ENCODE data around the gene BCAS4.

DNA sequence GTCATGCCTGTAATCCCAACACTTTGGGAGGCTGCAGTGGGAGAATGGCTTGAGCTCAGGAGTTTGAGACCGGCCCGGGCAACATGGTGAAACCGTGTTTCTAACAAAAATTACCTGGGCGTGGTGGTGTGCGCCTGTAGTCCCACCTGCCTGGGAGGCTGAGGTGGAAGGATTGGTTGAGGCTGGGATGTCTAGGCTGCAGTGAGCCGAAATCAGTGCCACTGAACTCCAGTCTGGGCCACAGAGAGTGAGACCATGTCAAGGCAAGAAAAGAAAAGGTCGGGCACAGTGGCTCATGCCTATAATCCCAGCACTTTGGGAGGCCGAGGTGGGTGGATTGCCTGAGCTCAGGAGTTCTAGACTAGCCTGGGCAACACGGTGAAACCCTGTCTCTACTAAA, 8.2 kb upstream of the BCAS4 start:
- TF ChIP-seq, protein P1, sequence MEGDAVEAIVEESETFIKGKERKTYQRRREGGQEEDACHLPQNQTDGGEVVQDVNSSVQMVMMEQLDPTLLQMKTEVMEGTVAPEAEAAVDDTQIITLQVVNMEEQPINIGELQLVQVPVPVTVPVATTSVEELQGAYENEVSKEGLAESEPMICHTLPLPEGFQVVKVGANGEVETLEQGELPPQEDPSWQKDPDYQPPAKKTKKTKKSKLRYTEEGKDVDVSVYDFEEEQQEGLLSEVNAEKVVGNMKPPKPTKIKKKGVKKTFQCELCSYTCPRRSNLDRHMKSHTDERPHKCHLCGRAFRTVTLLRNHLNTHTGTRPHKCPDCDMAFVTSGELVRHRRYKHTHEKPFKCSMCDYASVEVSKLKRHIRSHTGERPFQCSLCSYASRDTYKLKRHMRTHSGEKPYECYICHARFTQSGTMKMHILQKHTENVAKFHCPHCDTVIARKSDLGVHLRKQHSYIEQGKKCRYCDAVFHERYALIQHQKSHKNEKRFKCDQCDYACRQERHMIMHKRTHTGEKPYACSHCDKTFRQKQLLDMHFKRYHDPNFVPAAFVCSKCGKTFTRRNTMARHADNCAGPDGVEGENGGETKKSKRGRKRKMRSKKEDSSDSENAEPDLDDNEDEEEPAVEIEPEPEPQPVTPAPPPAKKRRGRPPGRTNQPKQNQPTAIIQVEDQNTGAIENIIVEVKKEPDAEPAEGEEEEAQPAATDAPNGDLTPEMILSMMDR (IDR thresholded peaks at IDR 0.05; ENCODE audit: low read depth, low read length, poor library complexity, severe bottlenecking): no peak
- no peak for TF ChIP-seq EZH2phosphoT487 (IDR thresholded peaks at IDR 0.05; ENCODE audit: borderline replicate concordance, low read length)

Data from DOHH2 (cell line).